Pons (tissue), 1 donor: ENCODE results near the gene TP53RK.

Source experiments
- DNase-seq: peaks from one replicate; pipeline ENCODE4 v3.0.0-alpha.2; 2016; ENCODE audit warnings: low spot score

TP53RK gene

DNA sequence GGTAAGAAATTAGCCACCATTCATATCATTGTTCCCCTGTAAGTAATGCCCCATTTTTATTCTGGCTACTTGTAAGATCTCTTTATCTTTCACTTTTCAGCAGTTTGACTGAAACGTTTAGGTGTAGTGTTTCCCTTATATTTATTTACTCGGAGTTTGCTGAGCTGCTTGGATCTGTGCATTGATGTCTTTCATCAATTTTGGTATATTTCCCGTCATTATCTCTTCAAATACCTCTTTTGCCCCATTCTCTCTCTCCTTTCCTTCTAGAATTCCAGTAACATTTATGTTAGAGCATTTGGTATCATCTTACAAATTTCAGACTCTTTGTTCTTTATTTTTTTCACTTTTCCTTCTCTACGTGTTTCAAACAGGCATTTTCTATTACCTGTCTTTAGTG, 28.8 kb downstream of the TP53RK start:
- DNase-seq, result no peak

DNA sequence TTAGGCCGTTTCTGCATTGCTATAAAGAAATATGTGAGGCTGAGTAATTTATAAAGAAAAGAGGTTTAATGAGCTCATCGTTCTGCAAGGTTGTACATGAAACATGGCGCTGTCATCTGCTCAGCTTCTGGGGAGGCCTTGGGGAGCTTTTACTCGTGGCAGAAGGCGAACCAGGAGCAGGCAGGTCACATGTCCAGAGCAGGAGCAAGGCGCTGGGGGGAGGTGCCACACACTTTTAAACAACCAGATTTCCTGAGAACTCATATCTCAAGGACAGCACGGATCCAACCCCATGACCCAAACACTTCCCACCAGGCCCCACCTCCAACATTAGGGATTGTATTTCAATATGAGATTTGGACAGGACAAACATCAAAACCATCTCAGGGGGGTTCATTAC, 31.6 kb downstream of the TP53RK start:
- no peak for DNase-seq

DNA sequence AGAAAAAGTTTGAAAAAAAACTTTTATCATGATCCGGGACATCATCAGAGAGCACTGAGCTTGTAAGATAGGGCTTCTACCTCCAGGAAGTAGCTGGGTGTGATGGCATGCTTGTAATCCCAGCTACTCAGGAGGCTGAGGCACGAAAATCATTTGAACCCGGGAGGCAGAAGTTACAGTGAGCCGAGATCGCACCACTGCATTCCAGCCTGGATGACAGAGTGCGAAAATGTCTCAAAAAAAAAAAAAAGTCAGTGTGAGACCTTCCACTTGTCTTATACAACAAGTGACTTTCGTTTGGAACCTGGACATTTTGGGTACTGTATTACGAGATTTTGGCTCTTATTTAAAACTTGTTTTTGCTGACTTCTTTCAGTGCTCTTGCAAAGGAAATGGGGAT, 32.1 kb downstream of the TP53RK start:
- DNase-seq, result no peak

DNA sequence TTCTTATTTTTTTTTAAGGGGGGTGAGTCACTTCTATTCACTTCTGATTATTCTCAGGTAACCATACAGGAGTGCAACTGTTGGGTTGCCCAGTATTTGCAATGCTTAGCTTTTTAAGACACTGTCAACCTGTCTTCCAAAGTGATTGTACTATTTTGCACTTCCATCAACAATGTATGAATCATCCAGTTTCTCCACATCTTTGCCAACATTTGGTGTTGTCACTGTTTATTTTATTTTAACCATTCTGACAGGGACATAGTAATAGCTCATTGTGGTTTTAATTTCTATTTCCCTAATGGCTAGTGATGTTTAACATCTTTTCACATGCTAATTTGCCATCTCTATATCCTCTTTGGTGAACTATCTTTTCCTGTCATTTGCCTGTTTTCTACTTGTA, 36.5 kb downstream of the TP53RK start:
- no peak for DNase-seq

DNA sequence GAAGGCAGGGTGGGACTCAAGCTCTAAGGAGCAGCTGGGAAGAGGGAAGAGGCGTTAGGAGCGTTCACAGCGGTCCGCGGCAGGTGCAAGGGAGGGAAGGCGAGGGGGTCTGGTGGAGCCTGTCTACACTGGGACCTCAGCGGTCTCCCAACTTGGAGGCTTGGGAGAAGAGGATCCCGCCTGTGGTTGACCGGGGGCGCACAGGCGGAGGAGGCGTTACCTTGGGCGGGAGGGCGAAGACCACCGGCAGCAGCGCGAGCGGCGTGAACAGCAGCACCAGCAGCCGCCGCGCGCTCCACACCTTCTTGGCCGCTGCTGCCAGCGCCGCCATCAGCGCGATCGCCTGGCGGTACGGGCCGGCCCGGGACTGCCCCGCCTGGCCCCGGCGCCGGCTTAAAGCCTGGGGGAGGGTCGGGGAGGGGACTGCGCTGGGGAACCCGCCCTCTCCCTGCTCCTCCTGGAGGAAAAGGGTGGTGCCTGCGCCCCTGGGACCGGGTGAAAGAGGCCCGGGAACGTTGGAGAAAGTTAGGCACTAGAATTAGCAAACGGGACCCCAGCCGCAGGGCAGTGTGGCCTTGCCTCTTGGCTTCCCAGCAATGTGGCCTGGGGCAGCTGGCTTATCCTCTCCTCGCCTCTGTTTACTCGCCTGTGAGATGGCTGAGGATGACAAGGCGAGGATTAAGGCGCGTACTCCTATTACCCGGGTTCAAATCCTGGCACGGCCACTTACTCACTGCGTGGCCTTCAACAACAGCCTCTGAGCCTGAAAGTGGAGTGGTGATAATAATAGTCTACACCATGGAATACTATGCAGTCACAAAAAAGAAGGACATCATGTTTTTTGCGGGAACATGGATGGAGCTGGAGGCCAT, 37.9 kb downstream of the TP53RK start, which contains the start of gene SLC13A3:
Gene SLC13A3, minus strand, starts transcription at position 369 of the 872 bp plus-strand sequence. Its CDS starts 38 bp downstream, at position 331.
- peak; percentile 63 for DNase-seq

DNA sequence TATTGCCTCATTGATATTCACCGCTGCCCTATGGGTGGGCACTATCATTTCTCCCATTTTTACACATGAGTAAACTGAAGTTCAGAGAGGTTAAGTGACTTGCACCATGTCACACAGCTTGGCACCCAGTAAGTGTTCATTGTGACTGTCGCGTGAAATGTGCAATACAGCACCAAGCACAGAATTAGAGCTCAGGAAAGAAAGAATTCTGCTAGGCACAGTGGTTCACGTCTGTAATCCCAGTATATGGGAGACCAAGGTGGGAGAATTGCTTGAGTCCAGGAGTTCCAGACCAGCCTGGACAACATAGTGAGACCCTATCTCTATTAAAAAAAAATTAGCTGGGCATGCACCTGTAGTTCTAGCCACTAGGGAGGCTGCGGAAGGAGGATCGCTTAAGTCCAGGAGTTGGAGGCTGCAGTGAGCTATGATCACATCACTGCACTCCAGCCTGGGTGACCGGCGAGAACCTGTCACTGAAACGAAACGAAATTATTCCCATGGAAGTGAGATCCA, 38.6 kb downstream of the TP53RK start:
- DNase-seq, result no peak

DNA sequence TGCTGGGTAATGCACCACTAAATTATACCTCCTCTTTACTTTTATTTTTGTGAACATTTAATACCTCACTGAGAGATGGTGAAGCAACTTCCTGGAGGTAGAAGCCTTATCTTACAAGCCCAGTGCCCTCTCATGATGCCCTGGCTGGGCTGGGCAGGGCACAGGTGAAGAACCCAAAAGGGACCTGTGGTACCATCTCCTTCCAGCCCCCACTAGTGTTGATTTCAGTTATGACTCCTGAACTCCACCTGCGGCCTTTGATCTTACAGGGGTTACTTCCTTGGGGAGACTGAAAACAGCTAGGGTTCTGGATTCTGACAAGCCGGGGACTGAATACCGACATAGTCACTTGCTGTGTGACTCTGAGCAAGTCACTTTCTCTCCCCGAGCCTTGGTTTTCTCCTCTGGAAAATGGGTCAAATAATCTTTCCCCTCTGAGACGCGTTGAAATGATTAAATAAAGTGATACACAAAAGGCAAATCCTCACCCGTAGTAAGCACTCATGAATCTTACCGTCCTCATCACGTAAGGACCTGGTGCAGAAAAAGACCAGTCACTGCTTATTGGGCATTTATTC, 39.2 kb downstream of the TP53RK start:
- DNase-seq, result no peak

DNA sequence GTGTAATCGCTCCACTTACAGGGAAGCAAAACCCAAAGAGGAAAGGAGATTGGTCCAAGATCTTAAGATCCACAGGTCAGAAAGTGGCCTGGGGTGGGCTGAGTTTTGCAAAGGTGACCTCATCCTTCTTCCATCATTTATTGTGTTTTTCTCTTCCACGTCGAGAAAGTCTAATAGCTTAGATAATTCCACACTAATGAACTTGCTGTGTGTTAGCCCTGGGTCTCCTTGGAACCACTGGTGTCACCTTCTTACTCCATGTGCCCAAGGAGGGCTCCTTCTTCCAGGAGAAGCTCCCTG, 39.6 kb downstream of the TP53RK start:
- no peak for DNase-seq

DNA sequence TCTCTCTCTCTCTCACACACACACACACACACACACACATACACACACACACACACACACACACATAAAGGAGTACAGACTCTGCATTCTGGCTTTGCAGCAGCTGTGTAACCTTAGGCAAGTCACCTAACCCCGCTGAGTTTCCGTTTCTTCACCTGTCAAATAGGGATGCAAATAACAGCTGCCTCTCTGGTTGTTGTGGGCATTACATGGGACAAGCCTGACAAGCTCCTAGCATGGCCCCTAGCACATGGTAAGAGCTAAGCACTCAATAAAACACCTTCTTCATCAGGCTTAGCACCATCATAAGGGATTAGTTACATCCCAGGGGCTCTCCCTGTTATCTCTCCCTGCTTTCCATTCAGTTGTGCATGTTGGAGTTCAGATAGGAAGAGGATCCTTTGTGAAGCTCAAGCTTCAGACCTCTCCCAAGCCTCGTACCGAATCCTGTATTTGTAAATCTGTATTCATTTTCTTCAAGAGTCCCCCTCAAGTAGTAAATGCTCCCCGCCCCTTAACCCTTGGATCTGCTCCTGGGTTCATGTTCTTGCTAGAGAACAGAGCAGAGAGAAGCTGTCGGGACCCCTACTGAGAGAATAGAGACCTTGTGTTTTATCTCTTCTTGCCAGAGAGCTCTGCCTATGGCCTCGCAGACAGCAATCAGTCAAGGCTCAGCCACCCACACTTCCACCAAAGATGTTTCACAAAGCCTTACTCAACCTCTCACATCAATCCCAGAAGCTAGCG, 40.2 kb downstream of the TP53RK start:
- DNase-seq, result peak; percentile 51

DNA sequence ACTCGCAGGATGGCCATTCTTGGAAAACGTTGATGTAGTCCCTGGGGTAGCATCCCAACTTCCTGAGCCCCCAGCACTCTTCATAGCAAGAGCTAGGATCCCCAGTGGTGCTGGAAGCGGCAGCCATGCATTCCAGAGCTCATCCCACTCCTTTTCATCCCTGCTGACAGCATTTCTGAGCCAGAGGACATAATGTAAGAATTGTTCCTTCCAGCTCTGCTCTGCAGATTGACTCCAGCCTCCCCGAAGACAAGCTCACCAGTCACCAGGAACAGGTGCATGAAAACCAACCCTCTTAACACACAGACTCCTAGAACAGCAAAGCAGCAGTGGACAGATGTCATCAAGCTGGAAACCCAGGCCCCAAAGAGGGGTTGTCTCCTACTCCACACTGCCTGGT, 41.8 kb downstream of the TP53RK start:
- DNase-seq, result peak; percentile 86

DNA sequence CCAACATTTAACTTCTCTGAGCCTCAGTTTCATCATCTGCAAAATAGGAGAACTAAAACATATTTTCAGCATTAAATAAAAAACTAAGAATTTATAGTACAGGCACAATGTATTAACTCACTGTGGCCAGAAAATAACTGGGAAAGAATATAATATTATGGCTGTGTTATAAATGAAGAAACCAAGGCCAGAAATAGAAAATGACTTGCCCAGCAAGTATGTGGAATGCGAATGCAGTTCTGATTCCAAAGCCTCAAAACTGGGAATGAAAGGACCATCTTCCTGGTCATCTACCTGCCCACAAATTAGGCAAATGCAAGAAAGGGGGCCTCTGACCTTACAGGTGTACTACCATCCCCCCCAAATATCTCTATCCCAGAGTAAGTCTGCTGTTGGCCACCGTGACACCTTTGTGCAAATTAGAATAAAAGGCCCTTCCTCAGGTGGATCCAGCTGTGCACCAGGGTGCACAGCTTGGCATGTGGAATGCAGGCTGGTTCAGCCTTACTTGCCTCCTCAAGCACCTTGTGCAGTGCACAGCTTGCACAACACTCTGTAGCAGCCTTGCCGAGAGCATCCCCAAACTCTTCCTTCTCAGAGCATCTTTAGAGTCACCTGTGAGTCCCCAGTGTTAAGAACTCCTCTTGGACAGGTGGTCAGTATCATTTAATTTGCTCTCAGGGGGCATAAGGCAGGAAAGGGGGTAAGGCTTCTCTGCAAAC, 42.4 kb downstream of the TP53RK start:
- DNase-seq, result no peak

DNA sequence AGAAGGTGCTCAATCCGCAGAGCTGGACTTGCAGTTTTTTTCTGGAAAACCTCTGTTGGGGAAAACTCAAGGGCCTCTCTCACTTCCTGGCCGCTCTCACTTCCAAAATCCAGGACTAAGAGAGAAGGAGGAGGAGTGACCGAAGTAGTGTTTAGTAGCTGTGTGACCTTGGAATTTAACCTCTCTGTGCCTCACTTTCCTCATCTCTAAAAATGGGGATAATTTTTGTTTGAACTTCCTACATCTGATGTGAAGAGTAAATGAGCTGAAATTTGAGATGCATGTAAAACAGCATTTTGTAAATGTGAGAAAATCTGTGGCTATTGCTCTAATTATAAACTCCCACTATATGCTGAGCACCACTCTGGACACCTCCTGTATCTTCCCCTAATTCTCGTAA, 43.1 kb downstream of the TP53RK start:
- DNase-seq, result no peak

DNA sequence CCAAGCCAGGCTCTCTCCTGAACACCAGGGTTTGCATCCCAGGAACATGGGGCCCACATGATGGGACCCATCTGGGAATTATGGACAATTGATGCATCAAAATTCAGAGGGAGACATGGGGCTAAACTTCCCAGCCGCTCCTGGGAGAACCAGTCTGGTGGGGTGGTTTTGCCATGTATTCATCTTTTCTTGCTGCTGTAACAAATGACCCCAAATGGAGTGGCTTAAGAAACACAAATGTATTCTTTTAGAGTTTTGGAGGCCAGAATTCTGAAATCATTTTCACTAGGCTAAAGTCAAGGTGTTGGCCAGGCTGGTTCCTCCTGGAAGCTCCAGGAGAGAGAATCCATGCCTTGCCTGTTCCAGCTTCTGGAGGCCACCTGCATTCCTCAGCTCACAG, 44.5 kb downstream of the TP53RK start:
- DNase-seq, result no peak

DNA sequence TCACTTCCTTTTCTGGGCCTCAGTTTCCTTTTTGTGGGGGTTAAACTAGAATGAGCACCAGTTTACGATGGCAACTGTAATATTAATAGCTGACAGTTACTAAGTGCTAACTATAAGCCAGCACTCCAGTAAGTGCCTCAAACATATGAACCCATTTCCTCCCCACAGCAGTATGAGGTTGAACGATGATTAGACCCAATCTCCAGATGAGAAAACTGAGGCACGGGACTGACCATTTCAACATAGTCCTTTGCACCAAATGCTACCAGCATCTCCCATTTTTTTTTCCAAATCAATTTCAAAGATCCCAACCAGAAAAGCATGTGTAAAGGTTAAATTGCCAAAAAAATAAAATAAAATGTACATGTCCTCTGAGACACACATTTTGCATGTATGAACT, 45.1 kb downstream of the TP53RK start:
- DNase-seq, result no peak

DNA sequence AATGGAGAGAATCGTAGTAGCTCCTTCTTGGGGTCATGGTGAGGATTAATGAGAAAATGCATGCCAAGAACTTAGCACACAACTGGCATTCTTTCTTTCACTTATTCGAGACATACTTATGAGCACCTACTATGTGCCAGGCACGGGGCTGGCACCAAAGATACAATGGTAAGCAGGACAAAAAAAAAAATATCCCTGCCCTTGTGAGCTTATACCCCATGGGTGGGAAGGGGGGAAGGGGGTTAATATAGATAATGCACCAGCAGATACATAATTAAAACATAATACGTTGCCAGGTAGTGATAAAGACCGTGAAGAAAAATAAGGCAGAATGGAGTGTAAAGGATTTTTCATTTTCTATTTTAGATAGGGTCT, 46.3 kb downstream of the TP53RK start:
- DNase-seq, result no peak

DNA sequence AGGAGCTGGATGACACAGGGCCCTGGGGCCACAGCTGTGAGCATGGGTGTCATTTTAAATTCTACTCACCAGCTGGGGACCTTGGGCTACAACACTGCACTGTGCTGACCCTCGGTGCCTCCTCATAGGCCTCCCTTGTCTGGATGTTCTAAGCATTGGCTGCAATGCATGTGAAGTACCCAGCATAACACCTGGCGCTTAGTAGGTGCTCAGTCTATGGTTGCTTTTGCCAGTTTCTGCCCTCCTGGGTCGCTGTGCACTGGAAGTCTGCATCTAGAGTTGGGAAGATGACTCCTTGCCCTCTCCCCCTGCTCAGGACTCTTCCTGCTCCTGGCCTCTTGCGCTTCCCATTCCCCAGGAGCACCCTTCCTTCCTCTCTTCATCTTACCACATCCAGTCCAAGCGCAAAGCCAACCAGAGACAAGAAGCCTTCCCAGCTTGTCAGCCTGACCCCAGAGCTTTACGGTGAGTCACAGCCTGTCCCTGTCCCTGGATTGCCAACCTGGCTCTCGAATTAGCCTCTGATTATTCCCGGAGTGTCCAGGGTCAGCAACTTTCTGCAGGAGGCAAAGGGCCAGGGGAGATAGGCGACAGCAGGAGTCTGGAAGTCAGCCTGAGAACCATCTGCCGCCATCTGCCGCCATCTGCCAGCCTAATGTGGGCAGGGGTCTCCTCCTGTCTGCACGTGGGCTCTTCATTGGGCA, 46.8 kb downstream of the TP53RK start:
- no peak for DNase-seq

DNA sequence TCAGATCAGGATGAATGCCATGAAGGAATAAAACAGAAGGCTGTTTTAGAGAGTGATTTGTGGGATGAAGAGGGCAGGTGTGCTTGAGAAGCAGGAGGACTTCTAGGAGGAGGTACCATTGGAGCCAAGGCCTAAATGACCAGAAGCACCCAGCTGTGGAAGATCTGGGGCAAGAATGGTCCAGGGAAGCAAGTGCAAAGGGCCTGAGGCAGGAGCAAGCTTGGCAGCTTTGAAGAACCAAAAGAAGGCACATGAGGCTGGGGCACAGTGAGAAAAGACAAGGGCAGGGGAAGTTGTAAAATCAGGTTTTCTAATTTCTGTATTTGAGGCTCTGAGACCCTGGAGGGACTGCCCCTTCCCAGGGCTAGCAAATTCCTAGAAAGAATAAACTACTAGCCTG, 47.8 kb downstream of the TP53RK start:
- no peak for DNase-seq

DNA sequence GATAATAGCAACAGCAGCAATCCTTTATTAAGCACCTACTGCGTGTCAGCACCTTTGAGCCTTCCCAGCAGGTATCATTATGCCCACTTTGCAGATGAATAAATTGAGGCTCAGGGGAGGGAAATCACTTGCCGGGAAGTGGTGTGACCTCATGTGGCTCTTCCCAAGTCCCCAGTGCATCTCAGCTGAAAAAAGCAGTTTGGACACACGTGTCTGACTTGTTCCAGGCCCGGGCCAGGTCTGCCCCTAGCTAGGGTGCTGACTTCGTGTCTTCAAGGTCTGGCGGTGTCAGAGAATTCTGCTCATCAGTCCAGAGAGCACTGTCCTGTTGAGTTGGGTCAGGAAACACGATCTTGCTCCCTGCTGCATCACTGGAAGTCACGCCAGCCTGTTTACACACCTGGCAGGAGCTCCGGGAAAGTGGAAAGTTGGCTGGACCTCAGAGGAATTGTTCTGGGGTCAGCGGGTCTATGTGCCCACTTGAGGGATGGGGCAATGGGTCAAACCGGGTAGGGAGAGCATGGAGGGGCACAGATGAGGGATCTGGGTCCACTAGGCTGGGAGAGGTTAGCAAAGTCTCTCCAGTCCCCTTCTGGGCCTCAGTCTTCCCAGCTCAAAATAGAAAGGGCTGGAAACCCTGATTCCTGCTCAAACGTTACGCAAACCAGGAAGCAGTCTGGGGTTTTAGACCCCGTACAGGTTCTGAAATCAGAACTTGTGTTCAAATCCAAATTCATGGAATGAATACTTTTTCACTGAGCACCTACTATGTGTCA, 48.5 kb downstream of the TP53RK start:
- no peak for DNase-seq

DNA sequence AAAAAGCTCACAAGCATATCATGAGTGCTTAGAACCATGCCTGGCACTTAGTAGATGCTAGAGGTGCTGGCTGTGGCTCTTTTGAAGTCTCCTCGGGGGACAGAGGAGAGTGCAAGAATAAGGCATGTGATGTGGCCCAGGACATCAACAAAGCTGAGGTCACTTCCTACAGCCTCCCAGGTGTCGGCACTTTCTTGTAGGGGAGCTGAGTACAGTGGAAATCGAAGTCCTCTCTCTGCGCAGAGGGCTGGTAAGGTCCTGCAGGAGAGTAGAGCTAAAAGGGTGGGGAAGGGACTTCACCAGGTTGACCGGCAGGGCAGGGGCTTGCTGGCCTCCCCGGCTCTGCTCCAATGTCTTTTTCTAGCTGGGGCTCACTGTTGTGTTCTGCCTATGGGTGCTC, 49.2 kb downstream of the TP53RK start:
- DNase-seq, result no peak

DNA sequence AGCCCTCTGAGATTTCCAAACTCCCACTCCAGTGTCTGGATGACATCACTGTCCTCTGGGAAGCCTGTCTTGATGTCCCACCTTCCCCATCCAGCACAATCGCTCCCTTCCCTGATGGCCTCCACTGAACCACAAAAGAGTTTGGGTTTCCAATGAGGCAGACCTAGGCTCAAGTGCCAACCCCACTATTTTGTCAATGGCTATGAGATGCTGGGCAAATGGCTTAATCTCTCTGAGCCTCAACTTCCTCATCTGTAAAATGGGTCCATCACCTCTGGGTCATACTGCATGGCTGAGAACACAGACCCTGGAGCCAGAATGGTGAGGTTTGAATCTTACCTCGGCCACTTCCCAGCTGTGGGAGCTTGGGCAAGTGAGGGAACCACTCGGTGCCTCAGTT, 49.7 kb downstream of the TP53RK start:
- no peak for DNase-seq

DNA sequence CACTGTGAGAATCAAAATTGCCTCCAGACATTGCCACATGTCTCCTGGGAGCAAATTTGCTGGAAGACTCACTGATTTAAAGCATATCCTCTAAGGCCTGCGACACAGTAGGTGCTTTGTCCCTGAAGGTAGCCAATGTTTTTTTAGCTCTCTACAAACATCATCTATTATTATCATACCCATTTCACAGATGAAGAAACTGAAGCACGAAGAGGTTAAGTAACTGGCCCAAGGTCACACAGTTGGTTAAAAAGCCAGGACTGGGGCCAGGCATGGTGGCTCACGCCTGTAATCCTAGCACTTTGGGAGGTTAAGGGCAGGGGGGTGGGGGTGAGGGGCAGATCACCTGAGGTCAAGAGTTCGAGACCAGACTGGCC, 50.4 kb downstream of the TP53RK start:
- DNase-seq, result no peak
